Left ventricle myocardium inferior (tissue), 1 donor: ENCODE measurements around the gene CYB561D2. TPM values are rescaled to one million over a fixed set of nuclear protein-coding genes. Genes with fewer than 3 reads are reported as not detected.

Experiments
- DNase-seq: peaks from one replicate; pipeline ENCODE4 v3.0.0-alpha.2; 2020
- H3K27ac ChIP-seq: fragments of 200-600 bp; replicated peaks from 2 replicates; pipeline ENCODE4 v1.8.0; 2021
- H3K27me3 ChIP-seq: fragments of 200-600 bp; 2 replicates; pipeline ENCODE4 v1.8.0; 2021; ENCODE audit warnings: low read depth
- H3K36me3 ChIP-seq: fragments of 200-600 bp; 2 replicates; pipeline ENCODE4 v1.8.0; 2021
- H3K4me1 ChIP-seq: fragments of 200-600 bp; 2 replicates; pipeline ENCODE4 v1.8.0; 2021
- H3K4me3 ChIP-seq: fragments of 200-600 bp; 2 replicates; pipeline ENCODE4 v1.8.0; 2021; ENCODE audit warnings: mild to moderate bottlenecking, moderate library complexity
- H3K9me3 ChIP-seq: fragments of 200-600 bp; replicated peaks from 2 replicates; pipeline ENCODE4 v1.8.0; 2021
- CTCF ChIP-seq: fragments of 200-600 bp; IDR thresholded peaks from 2 replicates; pipeline ENCODE4 v1.8.0; 2021; ENCODE audit warnings: antibody characterized with exemption, mild to moderate bottlenecking, borderline replicate concordance
- intact Hi-C: fragments of 100-400 bp; cut with micrococcal nuclease; formaldehyde crosslinking; loops from one replicate; pipeline ENCODE4 v1.11.0; 2022
- total RNA-seq: library from RNA; stranded (reverse); fragmentation: NEBNext Ultra II Directional; extraction: Animal tissue kit (Norgen Biotek cat#: 25700); gene quantifications from one replicate; pipeline ENCODE4 v1.2.1, GENCODE V29; 2021
- donor health status: DM: no; HTN: yes; CAD: no; lungs with severe emphysema.

The CYB561D2 gene
- total RNA-seq, 1 donor from 2014 or later, result 7.0 TPM

GRCh38 chr3:50318615-50319014 lies 32.0 kb upstream of the CYB561D2 start:
- Histone ChIP-seq H3K27me3 (no peaks in the 10 kb centered on the region), H3K36me3 (peaks cover 45% of the 10 kb centered on the region), H3K9me3 (no peaks in the 10 kb centered on the region), H3K4me1 (peaks cover 96% of the 10 kb centered on the region), H3K4me3 (peak overlapping the region; percentile 86), H3K27ac (peak overlapping the region; percentile 99)
- no peak for DNase-seq
- intact Hi-C loops, result no loop called here
- no peak for TF ChIP-seq CTCF

GRCh38 chr3:50319181-50319893 lies 31.3 kb upstream of the CYB561D2 start:
- intact Hi-C loops, result no loop called here
- TF ChIP-seq CTCF, result no peak
- H3K36me3 ChIP-seq, result peaks cover 45% of the 10 kb centered on the region
- H3K27ac ChIP-seq, result peak overlapping the region; percentile 99
- H3K4me3 ChIP-seq, result peak overlapping the region; percentile 86
- no peaks in the 10 kb centered on the region for H3K9me3 ChIP-seq
- H3K4me1 ChIP-seq, result peaks cover 97% of the 10 kb centered on the region
- DNase-seq, result no peak
- H3K27me3 ChIP-seq, result no peaks in the 10 kb centered on the region

GRCh38 chr3:50319894-50320625 lies 30.6 kb upstream of the CYB561D2 start:
- Histone ChIP-seq H3K27ac (peak overlapping the region; percentile 99), H3K4me3 (peak overlapping the region; percentile 86), H3K36me3 (peaks cover 45% of the 10 kb centered on the region), H3K27me3 (no peaks in the 10 kb centered on the region), H3K4me1 (peaks cover 97% of the 10 kb centered on the region), H3K9me3 (no peaks in the 10 kb centered on the region)
- intact Hi-C loops, result no loop called here
- peak; percentile 12 for TF ChIP-seq CTCF
- no peak for DNase-seq

- H3K36me3 ChIP-seq, result peaks cover 51% of the 10 kb centered on the region
- H3K27me3 ChIP-seq, result no peaks in the 10 kb centered on the region
- H3K9me3 ChIP-seq, result no peaks in the 10 kb centered on the region
- peaks cover 95% of the 10 kb centered on the region for H3K4me1 ChIP-seq
- peak; percentile 86 for DNase-seq
- H3K4me3 ChIP-seq, result peak overlapping the region; percentile 86
- intact Hi-C loops, result no loop called here
- H3K27ac ChIP-seq, result peak overlapping the region; percentile 99
- no peak for TF ChIP-seq CTCF
Measured at GRCh38 chr3:50320853-50321335, 29.8 kb upstream of the CYB561D2 start.

GRCh38 chr3:50321336-50322114 lies 29.1 kb upstream of the CYB561D2 start:
- peak; percentile 67 for TF ChIP-seq CTCF
- Histone ChIP-seq H3K4me1 (peaks cover 93% of the 10 kb centered on the region), H3K4me3 (peak overlapping the region; percentile 86), H3K27me3 (no peaks in the 10 kb centered on the region), H3K27ac (peak overlapping the region; percentile 99), H3K36me3 (peaks cover 51% of the 10 kb centered on the region), H3K9me3 (no peaks in the 10 kb centered on the region)
- peak; percentile 91 for DNase-seq
- intact Hi-C loops, result no loop called here
